Brain microvascular endothelial cell (primary cell): Measurements from ENCODE around the gene DSE.

Experiments used
- DNase-seq: peaks from one replicate; pipeline ENCODE4 v3.0.0-alpha.2; 2020
- H3K27ac ChIP-seq: fragments of 250-450 bp; sonication (Bioruptor Pico); 2 replicates; pipeline ENCODE4 v1.5.1; 2020; ENCODE audit warnings: mild to moderate bottlenecking, moderate library complexity
- H3K27me3 ChIP-seq: fragments of 250-450 bp; sonication (Bioruptor Pico); replicated peaks from 2 replicates; pipeline ENCODE4 v1.5.1; 2020; ENCODE audit warnings: mild to moderate bottlenecking
- H3K36me3 ChIP-seq: fragments of 250-450 bp; sonication (Bioruptor Pico); replicated peaks from 2 replicates; pipeline ENCODE4 v1.5.1; 2020; ENCODE audit warnings: mild to moderate bottlenecking
- H3K4me3 ChIP-seq: 2 replicates; pipeline ENCODE4 v1.5.1; 2011; ENCODE audit warnings: low read depth, mild to moderate bottlenecking, control low read depth, low read length, moderate library complexity
- CTCF ChIP-seq: IDR thresholded peaks from 2 replicates; pipeline ENCODE4 v1.5.1; 2011; ENCODE audit warnings: low read depth, mild to moderate bottlenecking, moderate library complexity, low read length, control low read depth, inconsistent platforms; ENCODE audit errors: missing control alignments
- in situ Hi-C: cut with HindIII; loops from 2 replicates; pipeline ENCODE4 v1.10.0; 2017; ENCODE audit warnings: low sequenced_read_pairs, low pct_ligation_motif_present

DSE gene

GRCh38 chr6:116472706-116473105, 102.0 kb downstream of the DSE start:
- no peak overlapping the region for H3K27ac ChIP-seq
- H3K27me3 ChIP-seq = no peaks in the 10 kb centered on the region
- no peaks in the 10 kb centered on the region for H3K36me3 ChIP-seq
- DNase-seq = no peak
- in situ Hi-C loops = no loop called here
- no peak overlapping the region for H3K4me3 ChIP-seq
- TF ChIP-seq CTCF = no peak

DNA sequence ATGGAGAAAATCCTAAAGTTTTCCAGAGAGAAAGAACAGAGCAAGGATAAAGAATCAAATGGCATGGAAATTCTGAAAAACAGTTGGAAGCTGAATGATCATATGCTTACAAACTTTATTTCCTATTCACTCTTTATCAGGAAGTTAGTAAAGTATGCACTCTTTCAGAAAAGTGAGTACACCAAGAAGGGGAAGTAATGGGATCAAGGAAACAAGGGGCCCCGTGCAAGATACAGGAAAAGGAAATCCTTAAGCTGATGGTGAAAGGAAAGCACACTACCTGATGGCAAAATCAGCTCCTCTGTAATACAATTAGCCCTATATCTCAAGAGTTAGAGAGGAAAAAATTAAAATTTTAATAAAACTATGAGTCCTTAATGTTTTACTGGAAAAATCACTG, 104.4 kb downstream of the DSE start:
- H3K36me3 ChIP-seq = no peaks in the 10 kb centered on the region
- H3K27me3 ChIP-seq = no peaks in the 10 kb centered on the region
- no peak for TF ChIP-seq CTCF
- no peak overlapping the region for H3K4me3 ChIP-seq
- no peak overlapping the region for H3K27ac ChIP-seq
- in situ Hi-C loops = no loop called here
- DNase-seq = no peak

DNA sequence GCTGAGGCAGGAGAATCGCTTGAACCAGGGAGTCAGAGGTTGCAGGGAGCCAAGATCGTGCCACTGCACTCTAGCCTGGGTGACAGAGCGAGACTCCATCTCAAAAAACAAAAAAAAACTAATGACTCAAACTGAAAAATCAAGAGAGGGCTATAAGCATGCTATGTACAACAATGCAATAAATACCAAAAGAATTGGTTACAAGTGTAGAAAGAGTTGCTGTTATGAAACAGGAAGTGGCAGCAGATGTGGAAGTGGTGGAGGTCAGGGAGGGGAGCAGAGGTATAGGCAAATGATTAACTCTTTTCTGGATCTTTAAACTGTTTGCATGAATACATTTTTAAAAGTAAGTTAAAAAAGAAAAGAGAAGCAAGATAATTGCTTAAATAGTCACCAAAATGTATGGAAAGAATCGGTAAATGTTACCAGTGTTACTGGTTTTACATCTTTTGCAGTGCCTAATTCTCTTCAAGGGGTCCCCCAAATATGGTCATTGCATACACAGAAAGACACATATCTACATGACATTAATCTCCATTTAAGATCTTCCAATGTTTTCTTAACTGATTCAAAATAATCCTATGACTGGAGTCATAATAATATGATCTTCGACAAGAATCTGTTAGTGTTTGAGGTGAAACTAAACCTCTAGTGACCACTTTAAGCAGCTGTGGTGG, 105.4 kb downstream of the DSE start:
- DNase-seq = no peak

GRCh38 chr6:116482780-116483179, 112.0 kb downstream of the DSE start:
- no peak overlapping the region for H3K4me3 ChIP-seq
- H3K27me3 ChIP-seq = no peaks in the 10 kb centered on the region
- no peak overlapping the region for H3K27ac ChIP-seq
- no peak for DNase-seq
- in situ Hi-C loops = no loop called here
- no peaks in the 10 kb centered on the region for H3K36me3 ChIP-seq
- no peak for TF ChIP-seq CTCF

More for the DNA sequence above, 105.4 kb downstream of the DSE start:
- Histone ChIP-seq H3K27ac (no peak overlapping the region), H3K4me3 (no peak overlapping the region), H3K27me3 (no peaks in the 10 kb centered on the region), H3K36me3 (no peaks in the 10 kb centered on the region)
- in situ Hi-C loops = no loop called here
- TF ChIP-seq CTCF = no peak

- Histone ChIP-seq H3K4me3 (no peak overlapping the region), H3K36me3 (no peaks in the 10 kb centered on the region), H3K27me3 (no peaks in the 10 kb centered on the region), H3K27ac (no peak overlapping the region)
- in situ Hi-C loops = no loop called here
- DNase-seq = no peak
- TF ChIP-seq CTCF = no peak
Observed at GRCh38 chr6:116483616-116484015, 112.9 kb downstream of the DSE start.

DNA sequence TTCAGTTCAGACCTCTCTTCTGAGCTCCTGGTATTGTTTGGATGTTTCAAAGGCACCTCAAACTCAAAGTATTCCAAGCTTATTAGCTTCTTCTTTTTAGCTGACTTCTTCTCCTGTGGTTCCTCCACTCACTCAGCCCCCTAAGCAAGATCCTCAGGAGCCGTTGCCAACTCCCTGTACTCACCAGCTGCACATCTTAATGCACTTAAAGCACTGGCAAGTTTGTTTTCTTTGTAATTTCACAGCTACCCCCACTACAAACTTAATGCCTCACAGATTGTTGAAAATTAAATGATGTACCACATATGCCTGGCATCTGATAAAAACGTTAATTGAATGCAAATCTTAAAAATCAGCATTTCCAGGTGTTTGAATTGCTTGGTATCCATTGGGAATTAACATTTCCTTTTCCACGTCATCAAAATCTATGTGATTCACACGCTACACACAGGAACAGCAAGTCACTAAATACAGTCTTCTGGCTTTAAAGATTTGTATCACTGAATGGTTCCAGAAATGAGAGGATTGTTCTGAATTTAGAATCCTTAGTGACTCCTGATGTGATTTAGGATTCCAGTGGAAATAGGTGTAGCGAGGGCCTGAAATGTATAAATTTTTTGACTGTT, 114.9 kb downstream of the DSE start:
- TF ChIP-seq CTCF = no peak
- no peak overlapping the region for H3K4me3 ChIP-seq
- H3K36me3 ChIP-seq = no peaks in the 10 kb centered on the region
- H3K27me3 ChIP-seq = no peaks in the 10 kb centered on the region
- in situ Hi-C loops = no loop called here
- no peak overlapping the region for H3K27ac ChIP-seq
- no peak for DNase-seq
